OCI-LY3 (cell line): ENCODE measurements around the gene MAP2K7.
A peak's percentile ranks its signal among the peaks of the same experiment; 100 is the strongest.

Source experiments
- H2AFZ ChIP-seq: fragments of 200-600, 300-600 bp; shearing (Covaris generic); 2 replicates; pipeline ENCODE4 v1.6.0; 2014; ENCODE audit warnings: antibody characterized with exemption, low read depth, low read length
- H3K27ac ChIP-seq: fragments of 200-600, 300-600 bp; sonication (generic); 2 replicates; pipeline ENCODE4 v1.5.1; 2014; ENCODE audit warnings: mild to moderate bottlenecking, low read length, moderate library complexity, mixed read lengths
- H3K27me3 ChIP-seq: fragments of 200-600, 300-600 bp; sonication (generic); 2 replicates; pipeline ENCODE4 v1.6.1; 2014; ENCODE audit warnings: low read depth, low read length, mixed read lengths
- H3K36me3 ChIP-seq: fragments of 200-600, 300-600 bp; sonication (generic); replicated peaks from 2 replicates; pipeline ENCODE3; 2014; ENCODE audit warnings: low read depth, low read length, mixed read lengths
- H3K4me1 ChIP-seq: fragments of 300-600, 200-600 bp; sonication (generic); 2 replicates; pipeline ENCODE4 v1.6.1; 2014; ENCODE audit warnings: low read length, mixed read lengths
- H3K4me2 ChIP-seq: fragments of 200-600, 300-600 bp; sonication (generic); 2 replicates; pipeline ENCODE4 v1.6.1; 2014; ENCODE audit warnings: low read length, mixed read lengths
- H3K4me3 ChIP-seq: fragments of 300-600, 200-600 bp; sonication (generic); 2 replicates; pipeline ENCODE4 v1.5.1; 2014; ENCODE audit warnings: antibody characterized with exemption, mild to moderate bottlenecking, low read length, moderate library complexity
- H3K79me2 ChIP-seq: fragments of 300-600, 200-600 bp; shearing (Covaris generic); 2 replicates; pipeline ENCODE4 v1.6.1; 2014; ENCODE audit warnings: mild to moderate bottlenecking, low read length, mixed read lengths
- H3K9ac ChIP-seq: fragments of 300-600, 200-600 bp; shearing (Covaris generic); 2 replicates; pipeline ENCODE4 v1.6.0; 2014; ENCODE audit warnings: mild to moderate bottlenecking, low read length, moderate library complexity
- H3K9me3 ChIP-seq: fragments of 200-600, 300-600 bp; shearing (Covaris generic); 2 replicates; pipeline ENCODE4 v1.6.1; 2014; ENCODE audit warnings: low read length, mixed read lengths; ENCODE audit not compliant: insufficient read depth
- H4K20me1 ChIP-seq: fragments of 200-600, 300-600 bp; sonication (generic); 2 replicates; pipeline ENCODE4 v1.6.1; 2016; ENCODE audit warnings: low read length, mixed read lengths; ENCODE audit not compliant: insufficient read depth
- EZH2phosphoT487 ChIP-seq: fragments of 200-600 bp; shearing (Covaris generic); IDR thresholded peaks from 2 replicates; pipeline ENCODE4 v1.6.1; 2018; ENCODE audit warnings: antibody characterized with exemption, mixed run types, low read depth
- TF ChIP-seq, protein P1 (sequence below): fragments of 200-600, 300-600 bp; sonication (generic); IDR thresholded peaks from 2 replicates; pipeline ENCODE4 v1.5.1; 2014; ENCODE audit warnings: antibody characterized with exemption, low read length, low read depth

The MAP2K7 gene

DNA sequence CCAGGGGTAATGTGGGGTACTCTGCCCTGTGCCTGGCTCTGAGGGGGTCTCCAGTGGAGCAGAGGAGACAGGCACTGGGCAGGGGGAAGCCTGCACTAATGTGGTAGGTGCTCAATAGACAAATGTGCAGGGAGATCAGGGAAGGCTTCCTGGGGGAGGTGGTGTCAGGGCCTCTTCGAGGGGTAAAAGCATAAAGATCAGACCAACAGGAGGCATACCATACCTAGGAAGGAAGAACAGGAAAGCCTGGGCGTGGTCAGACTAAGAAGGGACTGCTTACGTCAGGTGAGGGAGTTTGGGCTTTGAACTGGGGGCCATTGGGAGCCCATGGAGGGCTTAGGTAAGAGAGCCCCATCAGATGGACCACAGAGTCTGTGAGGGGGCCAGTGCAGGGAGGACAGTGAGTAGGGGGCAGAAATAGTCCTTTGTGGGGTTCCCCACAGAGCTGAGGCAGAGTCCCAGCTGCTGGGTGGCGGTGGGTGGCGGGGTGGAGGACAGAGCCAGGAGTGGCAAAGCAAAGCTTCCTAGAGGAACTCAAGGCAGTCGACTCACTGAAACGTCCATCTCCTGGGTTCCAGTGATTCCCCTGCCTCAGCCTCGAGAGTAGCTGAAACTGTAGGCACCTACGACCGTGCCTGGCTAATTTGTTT is 38.3 kb upstream of the MAP2K7 start:
- Histone ChIP-seq H3K9me3 (no peaks in the 10 kb centered on the region), H3K9ac (peak overlapping the region; percentile 5), H3K79me2 (no peaks in the 10 kb centered on the region), H3K36me3 (no peaks in the 10 kb centered on the region), H3K4me2 (peak overlapping the region; percentile 46), H3K4me3 (peak overlapping the region; percentile 63), H3K27ac (no peak overlapping the region), H4K20me1 (no peaks in the 10 kb centered on the region), H3K27me3 (no peaks in the 10 kb centered on the region), H3K4me1 (peaks cover 9% of the 10 kb centered on the region), H2AFZ (peak overlapping the region; percentile 29; the same call in 1 of the 2 replicates)
- TF ChIP-seq EZH2phosphoT487 = no peak
- TF ChIP-seq, protein P1, sequence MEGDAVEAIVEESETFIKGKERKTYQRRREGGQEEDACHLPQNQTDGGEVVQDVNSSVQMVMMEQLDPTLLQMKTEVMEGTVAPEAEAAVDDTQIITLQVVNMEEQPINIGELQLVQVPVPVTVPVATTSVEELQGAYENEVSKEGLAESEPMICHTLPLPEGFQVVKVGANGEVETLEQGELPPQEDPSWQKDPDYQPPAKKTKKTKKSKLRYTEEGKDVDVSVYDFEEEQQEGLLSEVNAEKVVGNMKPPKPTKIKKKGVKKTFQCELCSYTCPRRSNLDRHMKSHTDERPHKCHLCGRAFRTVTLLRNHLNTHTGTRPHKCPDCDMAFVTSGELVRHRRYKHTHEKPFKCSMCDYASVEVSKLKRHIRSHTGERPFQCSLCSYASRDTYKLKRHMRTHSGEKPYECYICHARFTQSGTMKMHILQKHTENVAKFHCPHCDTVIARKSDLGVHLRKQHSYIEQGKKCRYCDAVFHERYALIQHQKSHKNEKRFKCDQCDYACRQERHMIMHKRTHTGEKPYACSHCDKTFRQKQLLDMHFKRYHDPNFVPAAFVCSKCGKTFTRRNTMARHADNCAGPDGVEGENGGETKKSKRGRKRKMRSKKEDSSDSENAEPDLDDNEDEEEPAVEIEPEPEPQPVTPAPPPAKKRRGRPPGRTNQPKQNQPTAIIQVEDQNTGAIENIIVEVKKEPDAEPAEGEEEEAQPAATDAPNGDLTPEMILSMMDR = no peak

- H3K4me1 ChIP-seq = peaks cover 18% of the 10 kb centered on the region
- no peak for TF ChIP-seq EZH2phosphoT487
- TF ChIP-seq, protein P1 = no peak
- H3K27me3 ChIP-seq = no peaks in the 10 kb centered on the region
- no peak overlapping the region for H3K4me2 ChIP-seq
- H3K36me3 ChIP-seq = no peaks in the 10 kb centered on the region
- no peaks in the 10 kb centered on the region for H3K79me2 ChIP-seq
- no peak overlapping the region for H3K27ac ChIP-seq
- H3K9me3 ChIP-seq = no peaks in the 10 kb centered on the region
- H3K4me3 ChIP-seq = no peak overlapping the region
- no peaks in the 10 kb centered on the region for H4K20me1 ChIP-seq
- H3K9ac ChIP-seq = no peak overlapping the region
- H2AFZ ChIP-seq = no peak overlapping the region
Observed at GRCh38 chr19:7866399-7867091, 37.1 kb upstream of the MAP2K7 start.

- Histone ChIP-seq H3K4me2 (no peak overlapping the region), H3K27ac (no peak overlapping the region), H3K27me3 (no peaks in the 10 kb centered on the region), H3K9me3 (no peaks in the 10 kb centered on the region), H4K20me1 (no peaks in the 10 kb centered on the region), H3K36me3 (no peaks in the 10 kb centered on the region), H3K79me2 (no peaks in the 10 kb centered on the region), H2AFZ (no peak overlapping the region), H3K4me3 (no peak overlapping the region), H3K9ac (no peak overlapping the region), H3K4me1 (peaks cover 21% of the 10 kb centered on the region)
- TF ChIP-seq EZH2phosphoT487 = no peak
- TF ChIP-seq, protein P1 = no peak
Observed at GRCh38 chr19:7867092-7867844, 36.4 kb upstream of the MAP2K7 start.

DNA sequence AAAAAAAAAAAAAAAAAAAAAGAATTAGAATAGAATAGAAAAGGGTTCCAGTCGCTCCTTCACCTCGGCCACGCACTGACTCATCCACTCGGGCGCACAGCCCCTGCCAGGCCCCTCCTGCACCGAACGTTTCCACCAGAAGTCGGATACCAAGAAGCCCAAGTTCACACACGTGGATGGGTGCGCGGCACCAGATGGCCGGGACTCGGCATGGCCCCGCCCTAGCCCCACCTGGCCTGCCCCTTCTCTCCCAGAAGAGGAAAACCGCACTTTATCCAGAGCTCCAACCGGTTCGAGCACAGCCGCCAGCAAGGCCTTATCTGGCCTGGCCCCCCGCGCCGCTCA is 35.4 kb upstream of the MAP2K7 start:
- peak overlapping the region; percentile 70 for H3K4me2 ChIP-seq
- peaks cover 21% of the 10 kb centered on the region for H3K4me1 ChIP-seq
- H3K4me3 ChIP-seq = peak overlapping the region; percentile 75
- no peaks in the 10 kb centered on the region for H3K9me3 ChIP-seq
- H3K79me2 ChIP-seq = no peaks in the 10 kb centered on the region
- H4K20me1 ChIP-seq = no peaks in the 10 kb centered on the region
- peak overlapping the region; percentile 33; the same call in 1 of the 2 replicates for H2AFZ ChIP-seq
- TF ChIP-seq, protein P1 = no peak
- TF ChIP-seq EZH2phosphoT487 = no peak
- H3K36me3 ChIP-seq = no peaks in the 10 kb centered on the region
- H3K27ac ChIP-seq = no peak overlapping the region
- no peaks in the 10 kb centered on the region for H3K27me3 ChIP-seq
- peak overlapping the region; percentile 50; the same call in 1 of the 2 replicates for H3K9ac ChIP-seq
